Panc1 (cell line): ENCODE data around the gene PHF21A.

Source experiments
- CTCF ChIP-seq: fragments of 450-650 bp; IDR thresholded peaks from 2 replicates; pipeline ENCODE4 v1.5.1; 2017; ENCODE audit warnings: mild to moderate bottlenecking
- POLR2AphosphoS5 ChIP-seq: IDR thresholded peaks from 2 replicates; pipeline ENCODE4 v1.6.1; 2012; ENCODE audit warnings: mild to moderate bottlenecking, low read depth, low read length, moderate library complexity

GRCh38 chr11:46121724-46122477, 647 bp upstream of the PHF21A start:
- no peak for TF ChIP-seq CTCF
- TF ChIP-seq POLR2AphosphoS5: peak; percentile 23; the same call in 1 of the 2 replicates
